ENCODE data around the gene CCNDBP1.
"Not testable (repeated sequence)": the region's sequence is repeated elsewhere in the genome, so short reads cannot be mapped to it uniquely, and the experiment has no call there.

Gene CCNDBP1
- total RNA-seq: 46.1 to 84.1 reads per million in 2 donors

GRCh38 chr15:43185157-43186002 is at the start of gene CCNDBP1:
Gene CCNDBP1 (plus strand): TSS chr15:43185403. CDS start chr15:43185499, 96 bp downstream.
- peak; percentile 61 to 96 (median 79) for DNase-seq

DNA sequence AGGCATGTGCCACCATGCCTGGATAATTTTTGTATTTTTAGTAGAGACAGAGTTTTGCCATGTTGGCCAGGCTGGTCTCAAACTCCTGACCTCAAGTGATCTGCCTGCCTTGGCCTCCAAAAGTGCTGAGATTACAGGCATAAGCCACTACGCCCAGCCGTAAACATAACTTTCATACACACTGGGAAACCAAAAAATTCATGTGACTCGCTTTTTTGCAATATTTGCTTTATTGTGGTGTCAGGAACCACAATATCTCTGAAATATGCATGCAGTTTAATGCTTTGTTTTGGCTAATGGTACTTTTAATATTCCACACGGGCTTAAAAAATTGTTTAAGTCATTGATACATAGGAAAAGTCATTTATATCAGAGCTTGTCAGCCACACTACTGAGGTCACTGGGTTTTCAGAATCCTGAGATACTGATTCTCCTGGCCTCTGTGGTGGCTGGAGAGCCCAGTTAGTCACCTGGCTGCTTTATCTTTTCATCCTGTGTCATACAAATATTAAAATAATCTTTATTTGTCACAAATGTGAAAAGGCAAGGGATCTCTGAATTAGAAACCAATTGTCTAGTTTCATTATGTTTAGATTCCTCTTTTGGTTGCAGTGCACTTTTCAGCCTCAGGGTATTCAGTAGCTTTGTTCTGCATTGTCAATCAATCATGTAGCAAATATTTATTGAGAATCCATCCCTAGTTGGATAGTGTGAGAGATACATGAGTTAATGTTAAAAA is 41.8 kb upstream of the CCNDBP1 start:
- peak in 1 of 5 experiments; percentile 42 for DNase-seq

- DNase-seq: peak in 1 of 5 experiments; percentile 63
These were observed 40.7 kb upstream of the CCNDBP1 start for GRCh38 chr15:43144512-43144911.

DNA sequence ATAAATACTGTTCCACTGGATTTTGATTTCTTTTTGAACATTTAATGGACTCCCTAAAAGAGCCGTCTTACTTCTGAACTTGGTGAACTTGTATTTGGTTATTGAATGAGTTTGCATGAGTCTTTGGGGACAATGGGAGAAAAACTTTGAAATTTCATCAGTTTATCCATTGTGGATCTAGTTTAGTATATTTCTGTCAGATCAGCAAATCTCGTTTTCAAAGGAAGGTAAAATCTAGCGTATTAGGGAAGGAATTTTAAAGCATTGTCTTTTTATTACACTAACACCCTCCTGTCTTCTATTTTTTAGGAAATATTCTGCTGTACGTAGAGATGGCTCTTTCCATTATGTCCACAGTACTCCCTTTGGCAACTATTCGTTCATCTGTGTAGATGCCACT is 39.0 kb upstream of the CCNDBP1 start:
- no peak for DNase-seq

GRCh38 chr15:43150191-43150929 is 34.8 kb upstream of the CCNDBP1 start:
- no peak for DNase-seq

DNA sequence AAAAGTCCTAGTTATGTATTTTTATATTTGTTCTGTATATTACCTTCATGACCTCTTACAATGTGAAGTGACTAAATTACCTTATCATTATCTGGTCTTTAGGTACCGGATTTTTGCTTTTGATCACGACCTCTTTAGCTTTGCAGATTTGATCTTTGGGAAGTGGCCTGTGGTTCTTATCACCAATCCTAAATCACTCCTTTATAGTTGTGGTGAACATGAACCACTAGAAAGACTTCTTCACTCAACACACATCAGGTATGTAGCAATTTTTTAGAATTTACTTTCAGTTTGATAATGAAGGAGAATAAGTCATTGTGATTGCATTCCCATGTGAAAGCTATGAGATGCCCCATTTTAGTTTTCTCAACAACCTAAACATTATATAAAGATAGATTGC is 33.5 kb upstream of the CCNDBP1 start:
- peak in 2 of 5 experiments; percentile 64 to 90 for DNase-seq

GRCh38 chr15:43153269-43153668 is 31.9 kb upstream of the CCNDBP1 start:
- DNase-seq: peak in 1 of 5 experiments; percentile 52

DNA sequence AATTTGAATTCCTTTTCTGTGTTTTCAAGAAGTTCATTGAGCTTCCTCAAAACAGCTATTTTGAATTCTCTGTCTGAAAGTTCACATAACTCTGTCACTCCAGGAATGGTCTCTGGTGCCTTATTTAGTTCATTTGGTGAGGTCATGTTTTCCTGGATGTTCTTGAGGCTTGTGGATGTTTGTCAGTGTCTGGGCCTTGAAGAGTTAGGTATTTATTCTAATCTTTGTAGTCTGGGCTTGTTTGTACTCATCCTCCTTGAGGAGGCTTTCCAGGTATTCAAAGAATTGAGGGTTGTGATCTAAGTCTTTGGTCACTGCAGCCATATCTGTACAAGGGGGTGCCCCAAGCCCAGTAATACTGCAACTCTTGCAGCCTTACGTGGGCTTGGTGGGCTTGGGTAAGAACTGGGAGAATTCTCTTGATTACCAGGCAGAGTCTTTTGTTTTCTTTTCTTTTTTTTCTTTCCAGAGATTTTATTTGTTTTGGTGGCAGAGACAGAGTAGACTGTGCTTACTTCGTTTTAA is 19.3 kb upstream of the CCNDBP1 start:
- DNase-seq: no peak

DNA sequence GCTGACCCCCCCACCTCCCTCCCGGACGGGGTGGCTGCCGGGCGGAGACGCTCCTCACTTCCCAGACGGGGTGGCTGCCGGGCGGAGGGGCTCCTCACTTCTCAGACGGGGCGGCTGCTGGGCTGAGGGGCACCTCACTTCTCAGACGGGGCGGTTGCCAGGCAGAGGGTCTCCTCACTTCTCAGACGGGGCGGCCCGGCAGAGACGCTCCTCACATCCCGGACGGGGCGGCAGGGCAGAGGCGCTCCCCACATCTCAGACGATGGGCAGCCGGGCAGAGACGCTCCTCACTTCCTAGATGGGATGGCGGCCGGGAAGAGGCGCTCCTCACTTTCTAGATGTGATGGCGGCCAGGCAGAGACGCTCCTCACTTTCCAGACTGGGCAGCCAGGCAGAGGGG is 17.9 kb upstream of the CCNDBP1 start:
- DNase-seq: not testable (repeated sequence)

DNA sequence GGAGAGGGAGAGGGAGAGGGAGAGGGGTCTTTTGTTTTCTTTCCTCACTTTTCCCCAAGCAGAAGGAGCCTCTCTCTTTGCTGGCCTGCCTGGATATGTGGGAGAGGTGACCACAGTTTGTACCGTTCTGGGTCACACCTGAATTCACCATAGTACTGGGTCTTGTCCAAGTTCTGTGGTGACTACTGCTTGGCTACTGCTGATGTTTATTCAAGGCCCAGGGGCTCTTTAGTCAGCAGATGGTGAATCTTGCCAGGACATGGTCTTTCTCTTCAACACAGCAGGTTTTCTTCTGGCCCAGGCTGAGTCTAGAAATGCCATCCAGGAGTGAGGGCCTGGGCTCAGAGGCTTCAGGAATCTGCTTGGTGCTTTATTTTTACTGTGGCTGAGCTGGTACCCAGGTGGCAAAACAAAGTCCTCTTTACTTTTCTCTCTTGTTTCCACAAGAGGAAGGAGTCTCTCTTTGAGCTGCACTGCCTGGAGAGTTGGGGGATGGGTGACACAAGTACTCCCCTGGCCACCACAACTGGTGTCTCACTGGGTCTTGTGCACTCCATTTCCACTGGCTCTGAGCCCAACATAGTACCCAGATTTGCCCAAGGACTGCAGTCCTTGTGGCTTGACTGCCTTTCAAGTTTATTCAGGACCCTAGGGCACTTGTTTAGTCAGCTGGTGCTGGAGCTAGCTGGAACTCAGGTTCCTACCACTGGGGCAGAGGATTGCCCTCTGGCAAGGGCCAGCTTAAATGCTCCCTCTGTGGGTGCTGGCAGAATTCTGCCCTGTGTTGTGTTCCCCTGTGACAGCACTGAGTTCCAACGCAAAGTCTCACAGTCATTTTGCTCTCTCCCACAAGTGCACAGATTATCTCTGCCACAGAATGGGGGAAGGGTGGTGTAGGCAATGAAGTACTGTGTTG is 16.8 kb upstream of the CCNDBP1 start:
- DNase-seq: peak in 1 of 5 experiments; percentile 69

DNA sequence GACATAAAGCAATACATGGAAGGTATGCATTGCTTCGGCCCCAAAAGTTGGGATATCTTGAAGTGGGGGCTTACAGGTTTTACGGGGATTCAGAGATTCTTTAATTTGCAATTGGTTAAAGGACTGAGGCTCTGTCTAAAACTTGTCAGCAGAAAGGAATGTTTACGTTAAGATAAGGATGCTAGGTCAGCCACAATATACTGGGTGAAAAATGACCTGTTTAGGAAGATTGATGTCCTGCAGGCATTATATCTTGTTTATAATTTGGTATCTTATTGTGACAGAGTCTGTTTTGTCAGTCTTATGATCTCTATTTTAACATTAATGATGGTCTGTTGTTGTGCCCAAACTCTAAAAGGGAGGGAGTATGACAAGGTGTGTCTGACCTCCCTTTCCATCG is 15.3 kb upstream of the CCNDBP1 start:
- DNase-seq: no peak

DNA sequence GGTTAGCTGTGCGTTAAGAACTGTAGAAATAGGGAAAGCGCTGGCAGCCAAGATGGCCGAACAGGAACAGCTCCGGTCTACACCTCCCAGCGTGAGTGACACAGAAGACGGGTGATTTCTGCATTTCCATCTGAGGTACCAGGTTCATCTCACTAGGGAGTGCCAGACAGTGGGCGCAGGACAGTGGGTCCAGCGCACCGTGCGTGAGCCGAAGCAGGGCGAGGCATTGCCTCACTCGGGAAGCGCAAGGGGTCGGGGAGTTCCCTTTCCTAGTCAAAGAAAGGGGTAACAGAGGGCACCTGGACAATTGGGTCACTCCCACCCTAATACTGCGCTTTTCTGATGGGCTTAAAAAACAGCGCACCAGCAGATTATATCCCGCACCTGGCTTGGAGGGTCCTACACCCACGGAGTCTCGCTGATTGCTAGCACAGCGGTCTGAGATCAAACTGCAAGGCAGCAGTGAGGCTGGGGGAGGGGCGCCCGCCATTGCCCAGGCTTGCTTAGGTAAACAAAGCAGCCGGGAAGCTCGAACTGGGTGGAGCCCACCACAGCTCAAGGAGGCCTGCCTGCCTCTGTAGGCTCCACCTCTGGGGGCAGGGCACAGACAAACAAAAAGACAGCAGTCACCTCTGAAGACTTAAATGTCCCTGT is 9.4 kb upstream of the CCNDBP1 start:
- not testable (repeated sequence) for DNase-seq

DNA sequence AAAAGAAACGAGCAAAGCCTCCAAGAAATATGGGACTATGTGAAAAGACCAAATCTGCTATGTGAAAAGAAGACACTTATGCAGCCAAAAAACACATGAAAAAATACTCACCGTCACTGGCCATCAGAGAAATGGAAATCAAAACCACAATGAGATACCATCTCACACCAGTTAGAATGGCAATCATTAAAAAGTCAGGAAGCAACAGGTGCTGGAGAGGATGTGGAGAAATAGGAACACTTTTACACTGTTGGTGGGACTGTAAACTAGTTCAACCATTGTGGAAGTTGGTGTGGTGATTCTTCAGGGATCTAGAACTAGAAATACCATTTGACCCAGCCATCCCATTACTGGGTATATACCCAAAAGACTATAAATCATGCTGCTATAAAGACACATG is 8.1 kb upstream of the CCNDBP1 start:
- DNase-seq: not testable (repeated sequence)

- no peak for DNase-seq
These were observed 1.9 kb upstream of the CCNDBP1 start for GRCh38 chr15:43183270-43183669.

DNA sequence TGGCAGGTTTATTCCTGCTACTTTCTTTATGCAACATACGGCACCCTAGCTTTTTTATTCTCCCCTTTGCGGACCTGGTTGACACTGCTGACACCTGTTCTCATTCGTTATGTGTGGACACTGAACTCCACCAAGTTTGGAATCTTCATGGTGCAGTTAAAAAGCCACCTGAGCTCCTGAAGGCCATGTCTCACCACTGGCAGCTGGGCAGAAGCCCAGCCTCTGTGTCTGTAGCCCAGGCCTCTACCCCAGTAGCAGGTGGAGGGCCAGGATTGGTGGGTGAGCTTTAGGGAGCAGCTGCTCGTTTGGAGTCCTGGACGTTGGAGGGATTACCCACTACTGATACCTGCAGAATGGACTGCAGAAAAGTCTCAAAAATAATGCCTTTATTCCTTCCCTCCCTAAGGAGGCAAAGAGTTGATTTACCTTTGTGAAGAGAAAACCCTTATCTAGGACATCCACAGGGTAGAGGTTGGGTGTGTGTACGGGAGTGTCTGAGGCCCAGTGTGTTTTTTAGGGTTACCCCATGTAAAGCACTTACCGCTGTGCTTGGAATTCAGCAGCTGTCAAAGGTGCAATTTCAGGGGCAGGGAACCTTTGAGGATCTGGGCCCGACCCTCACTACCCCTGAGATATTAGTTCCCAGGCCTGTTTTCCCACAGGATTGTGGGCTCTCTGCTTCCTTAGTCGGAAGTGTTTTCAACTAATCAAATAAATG is 637 bp upstream of the CCNDBP1 start:
- DNase-seq: no peak

DNA sequence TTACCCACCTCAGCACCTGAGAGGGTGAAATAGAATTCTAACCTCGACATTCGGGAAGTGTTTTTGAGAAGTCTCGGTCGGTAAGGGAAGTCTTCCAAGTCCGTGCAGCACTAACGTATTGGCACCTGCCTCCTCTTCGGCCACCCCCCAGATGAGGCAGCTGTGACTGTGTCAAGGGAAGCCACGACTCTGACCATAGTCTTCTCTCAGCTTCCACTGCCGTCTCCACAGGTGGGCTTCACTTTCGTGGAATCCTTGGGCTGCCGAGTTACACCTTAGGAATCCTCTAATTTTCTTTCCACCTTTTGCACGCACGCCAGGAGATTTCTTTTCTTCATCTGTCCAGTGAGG is 775 bp downstream of the CCNDBP1 start:
- DNase-seq: no peak

DNA sequence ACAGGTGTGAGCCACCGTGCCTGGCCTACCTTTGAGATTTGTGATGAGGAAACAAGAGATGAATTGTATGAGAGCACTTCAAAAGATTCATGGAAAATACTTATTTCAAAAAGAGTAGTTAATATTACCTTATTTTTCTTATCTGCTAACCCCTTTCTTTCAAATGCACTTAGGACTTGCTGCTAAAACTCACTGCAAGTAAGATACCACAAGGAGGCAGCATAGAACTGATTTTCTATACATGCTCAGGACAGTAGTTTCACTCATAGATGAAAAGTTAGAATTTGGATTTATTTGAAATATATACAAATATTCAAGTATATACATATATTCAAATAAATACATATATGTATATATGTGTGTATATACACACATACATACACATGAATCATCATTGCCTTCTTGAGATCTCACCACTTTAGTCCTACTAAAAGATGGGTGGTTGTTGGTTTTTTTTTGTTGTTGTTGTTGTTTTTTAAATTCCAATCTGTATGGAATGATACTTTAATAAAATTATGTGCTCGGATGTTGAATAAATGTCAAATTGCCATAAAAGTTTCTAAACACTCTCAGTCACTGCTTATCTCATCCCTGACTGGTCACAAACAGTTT is 2.4 kb downstream of the CCNDBP1 start:
- DNase-seq: peak in 1 of 5 experiments; percentile 74

- no peak for DNase-seq
These were observed 4.1 kb downstream of the CCNDBP1 start for GRCh38 chr15:43189296-43189695.

- no peak for DNase-seq
These were observed 5.0 kb downstream of the CCNDBP1 start for GRCh38 chr15:43190178-43190577.

GRCh38 chr15:43193710-43194109 is 8.5 kb downstream of the CCNDBP1 start:
- no peak for DNase-seq
